ENCODE measurements around the gene C13orf42.
"Not testable (repeated sequence)": the region's sequence is repeated elsewhere in the genome, so short reads cannot be mapped to it uniquely, and the experiment has no call there.

C13orf42 gene

DNA sequence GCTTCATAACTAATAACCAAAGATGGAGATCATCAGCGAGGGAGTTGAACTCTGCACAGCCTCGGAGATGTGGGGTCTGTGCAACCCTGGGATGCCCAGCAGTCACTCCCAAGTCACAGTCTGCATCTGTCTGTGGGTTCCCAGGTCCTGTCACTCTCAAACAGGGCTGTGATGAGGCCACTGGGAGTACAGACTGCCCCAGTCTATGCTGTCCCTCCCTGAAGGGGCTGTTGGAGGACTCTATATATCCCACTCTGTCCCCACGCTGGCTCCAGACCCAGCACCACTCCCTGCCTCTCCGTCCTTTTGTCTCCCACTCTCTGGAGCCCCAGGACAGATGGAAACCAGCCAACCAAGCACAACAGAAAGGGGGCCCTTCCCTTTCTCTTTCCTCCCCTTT, 26.2 kb upstream of the C13orf42 start:
- Mint-ChIP-seq H3K27me3 (peaks cover 27% of the 10 kb centered on the region), H3K4me3 (no peak overlapping the region), H3K9me3 (peaks cover 2% of the 10 kb centered on the region), H3K36me3 (ENCODE audit: low read depth) (no peaks in the 10 kb centered on the region), H3K27ac (no peak overlapping the region), H3K4me1 (ENCODE audit: low read depth) (no peaks in the 10 kb centered on the region)
- no peak for DNase-seq

DNA sequence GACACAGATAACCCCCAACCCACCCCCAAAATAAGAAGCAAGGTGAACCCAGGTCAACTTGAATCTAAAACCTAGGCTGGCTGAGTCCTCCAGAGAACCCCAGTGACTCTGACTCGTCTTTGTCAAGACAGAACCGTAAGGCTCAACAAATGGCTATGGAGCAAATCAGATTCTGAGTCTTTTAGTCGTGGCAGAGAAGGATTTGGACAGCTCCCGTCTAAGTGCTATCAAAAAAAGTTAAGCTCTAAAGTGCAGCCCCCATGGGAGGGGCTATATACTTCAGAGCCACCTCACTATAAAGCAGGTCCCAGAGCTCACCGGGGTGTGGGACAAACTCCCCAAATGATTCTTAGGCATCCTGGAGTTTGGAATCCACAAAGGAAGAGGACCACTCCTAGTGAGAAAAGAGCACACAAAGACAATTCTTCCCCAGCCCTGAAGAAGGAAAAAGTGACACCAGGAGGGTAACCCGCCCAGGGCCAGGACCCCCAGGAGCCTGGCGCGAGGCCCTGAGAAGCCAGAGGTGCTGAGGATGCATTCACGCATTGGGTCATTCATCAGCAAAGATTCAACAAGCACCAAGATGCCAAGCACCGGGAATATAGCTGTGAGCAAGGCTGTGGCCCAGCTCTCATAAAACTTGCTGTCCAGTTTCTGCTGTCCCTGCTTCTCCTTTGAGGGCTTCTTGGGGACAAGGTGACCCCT, 25.4 kb upstream of the C13orf42 start:
- Mint-ChIP-seq H3K9me3 (peaks cover 4% of the 10 kb centered on the region), H3K27me3 (peaks cover 27% of the 10 kb centered on the region), H3K36me3 (ENCODE audit: low read depth) (no peaks in the 10 kb centered on the region), H3K4me3 (no peak overlapping the region), H3K27ac (no peak overlapping the region), H3K4me1 (ENCODE audit: low read depth) (no peaks in the 10 kb centered on the region)
- DNase-seq = no peak

DNA sequence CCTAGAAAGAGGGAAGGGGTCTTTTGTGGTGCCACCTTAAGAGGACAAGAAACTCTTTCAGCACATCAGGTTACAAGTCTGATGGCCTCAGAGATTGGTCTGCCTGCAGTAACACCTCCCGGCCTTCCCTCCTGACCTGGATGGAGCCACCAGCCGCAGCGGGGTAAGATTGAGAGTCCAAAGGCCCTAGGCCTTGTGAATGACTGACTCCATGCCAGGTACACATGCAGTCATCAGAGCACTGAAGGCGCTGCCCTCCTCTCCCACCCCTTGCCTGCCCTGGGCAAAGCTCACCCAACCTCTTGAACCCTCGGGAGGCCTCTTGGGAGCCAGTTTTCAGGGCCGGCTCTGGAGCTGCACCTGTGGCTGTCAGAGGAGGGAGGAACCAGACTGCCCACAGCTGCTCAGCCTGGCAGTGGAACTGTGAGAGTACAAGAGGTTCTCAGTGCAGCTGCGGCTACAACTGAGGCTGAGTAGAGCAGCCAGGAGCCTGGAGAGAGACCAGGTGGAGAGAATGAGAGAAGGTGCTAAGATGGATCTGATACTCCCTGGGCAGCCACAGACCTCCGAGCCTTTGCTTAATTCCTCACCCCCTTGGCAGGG, 23.8 kb upstream of the C13orf42 start:
- no peak overlapping the region for H3K4me3 Mint-ChIP-seq
- no peaks in the 10 kb centered on the region for H3K36me3 Mint-ChIP-seq (ENCODE audit: low read depth)
- H3K9me3 Mint-ChIP-seq = peaks cover 13% of the 10 kb centered on the region
- H3K4me1 Mint-ChIP-seq (ENCODE audit: low read depth) = no peaks in the 10 kb centered on the region
- peaks cover 27% of the 10 kb centered on the region for H3K27me3 Mint-ChIP-seq
- no peak for DNase-seq
- no peak overlapping the region for H3K27ac Mint-ChIP-seq

DNA sequence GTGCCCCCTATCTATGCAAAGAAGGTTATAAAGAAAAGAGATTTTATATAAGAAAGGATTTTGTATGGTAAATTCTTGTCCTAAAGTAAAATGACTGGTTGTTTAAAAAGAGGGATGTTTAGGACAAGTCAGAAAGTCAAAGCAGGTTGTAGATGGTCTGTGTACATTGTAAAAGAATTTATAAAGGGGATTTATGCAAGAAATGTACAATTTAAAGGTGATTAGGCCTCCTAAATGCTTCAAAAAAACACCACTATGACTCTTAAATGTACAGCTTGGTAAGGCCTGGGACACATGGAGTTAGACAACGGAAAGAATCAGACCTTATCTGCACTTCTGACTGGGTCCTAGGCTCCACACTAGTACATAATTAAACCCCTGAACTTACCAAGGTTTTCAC, 19.3 kb upstream of the C13orf42 start:
- no peaks in the 10 kb centered on the region for H3K36me3 Mint-ChIP-seq (ENCODE audit: low read depth)
- H3K27ac Mint-ChIP-seq = no peak overlapping the region
- peaks cover 3% of the 10 kb centered on the region for H3K27me3 Mint-ChIP-seq
- H3K4me1 Mint-ChIP-seq (ENCODE audit: low read depth) = no peaks in the 10 kb centered on the region
- no peak overlapping the region for H3K4me3 Mint-ChIP-seq
- peaks cover 17% of the 10 kb centered on the region for H3K9me3 Mint-ChIP-seq
- DNase-seq = no peak

DNA sequence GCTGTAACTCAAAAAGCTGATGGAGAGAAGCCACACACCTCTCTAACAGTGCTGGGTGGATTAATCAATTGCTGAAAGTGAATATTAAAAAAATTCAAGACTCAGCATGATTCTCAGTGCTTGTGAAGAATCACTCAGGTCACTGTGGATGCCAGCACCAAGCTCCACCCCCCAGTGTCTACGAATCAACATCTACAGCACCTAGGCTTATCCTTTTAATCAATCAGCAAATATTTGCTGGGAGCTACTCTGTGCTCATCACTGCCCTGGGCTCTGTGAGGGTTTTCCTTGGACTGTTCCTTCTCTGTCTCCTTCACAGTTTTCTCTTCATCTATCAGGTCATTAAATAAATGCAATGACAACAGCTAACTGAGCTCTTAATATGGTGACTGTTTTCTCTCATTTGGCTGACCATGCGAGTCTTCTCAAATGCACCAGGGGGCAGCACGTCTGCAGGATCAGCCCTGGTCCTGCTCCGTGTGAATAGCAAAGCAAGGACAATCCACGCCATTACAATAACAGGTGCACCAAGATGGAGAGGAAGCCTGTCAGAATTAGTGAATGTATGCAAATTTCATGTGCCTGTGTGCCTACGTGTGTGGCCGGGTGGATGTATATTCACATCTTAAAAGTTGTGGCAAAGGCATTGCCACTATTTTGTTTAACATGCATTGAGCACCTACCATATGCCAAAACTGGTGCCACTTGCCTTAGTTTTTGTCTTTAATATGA, 14.6 kb upstream of the C13orf42 start:
- peaks cover 14% of the 10 kb centered on the region for H3K4me1 Mint-ChIP-seq (ENCODE audit: low read depth)
- peaks cover 21% of the 10 kb centered on the region for H3K27me3 Mint-ChIP-seq
- no peaks in the 10 kb centered on the region for H3K36me3 Mint-ChIP-seq (ENCODE audit: low read depth)
- DNase-seq = peak; percentile 46
- no peak overlapping the region for H3K4me3 Mint-ChIP-seq
- H3K9me3 Mint-ChIP-seq = peaks cover 9% of the 10 kb centered on the region
- no peak overlapping the region for H3K27ac Mint-ChIP-seq

DNA sequence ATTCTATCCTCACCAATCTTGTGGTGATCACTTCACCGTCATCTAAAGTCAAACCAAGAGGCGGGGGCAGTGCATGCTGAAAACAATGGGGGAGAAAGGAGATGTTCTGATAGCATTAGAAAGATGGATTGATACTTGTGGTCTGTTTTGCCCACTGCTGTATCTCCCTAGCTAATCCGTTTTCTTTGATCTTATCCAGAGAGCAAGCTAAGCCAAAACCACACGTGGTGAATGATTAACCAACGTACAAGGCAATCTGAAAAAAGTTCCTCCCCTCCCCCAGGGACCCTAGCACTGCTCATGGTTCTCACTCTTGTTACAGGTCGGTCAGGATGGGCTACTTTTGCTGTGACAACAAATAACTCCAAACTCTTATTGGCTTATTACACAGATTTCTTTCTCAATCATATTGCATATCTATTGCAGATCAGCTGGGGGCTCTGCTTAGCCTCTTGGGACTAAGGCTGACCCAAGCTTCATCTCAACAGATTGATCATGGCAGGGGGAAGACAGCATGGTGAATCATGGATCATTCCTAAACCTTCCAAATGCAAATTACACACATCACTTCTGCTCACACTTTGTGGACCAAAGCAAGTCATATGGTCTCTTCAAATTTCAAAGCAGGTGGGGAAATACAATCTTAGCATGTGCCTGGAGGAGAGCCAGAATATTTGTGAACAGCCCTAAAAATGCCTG, 11.9 kb upstream of the C13orf42 start:
- Mint-ChIP-seq H3K27ac (no peak overlapping the region), H3K27me3 (peaks cover 25% of the 10 kb centered on the region), H3K9me3 (no peaks in the 10 kb centered on the region), H3K4me3 (no peak overlapping the region), H3K4me1 (ENCODE audit: low read depth) (peaks cover 14% of the 10 kb centered on the region), H3K36me3 (ENCODE audit: low read depth) (no peaks in the 10 kb centered on the region)
- DNase-seq = no peak

DNA sequence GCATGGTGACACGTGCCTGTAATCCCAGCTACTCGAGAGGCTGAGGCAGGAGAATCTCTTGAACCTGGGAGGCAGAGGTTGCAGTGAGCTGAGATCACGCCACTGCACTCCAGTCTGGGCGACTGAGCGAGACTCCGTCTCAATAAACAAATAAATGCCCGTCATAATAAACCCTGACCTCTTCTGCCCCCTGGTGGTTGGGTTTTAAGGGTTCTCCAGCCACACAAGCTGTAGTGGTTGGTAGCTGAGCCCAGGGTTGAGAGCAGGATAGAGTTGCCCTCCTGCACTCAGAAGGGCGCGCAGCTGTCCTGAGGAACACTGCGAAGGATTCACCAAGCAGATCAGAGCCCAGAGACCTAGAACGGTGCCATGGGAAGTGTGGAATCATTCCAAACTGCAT, 9.8 kb upstream of the C13orf42 start:
- H3K4me1 Mint-ChIP-seq (ENCODE audit: low read depth) = peaks cover 14% of the 10 kb centered on the region
- not testable (repeated sequence) for H3K4me3 Mint-ChIP-seq; H3K36me3 Mint-ChIP-seq (ENCODE audit: low read depth); H3K9me3 Mint-ChIP-seq; DNase-seq; H3K27ac Mint-ChIP-seq
- H3K27me3 Mint-ChIP-seq = peaks cover 36% of the 10 kb centered on the region

DNA sequence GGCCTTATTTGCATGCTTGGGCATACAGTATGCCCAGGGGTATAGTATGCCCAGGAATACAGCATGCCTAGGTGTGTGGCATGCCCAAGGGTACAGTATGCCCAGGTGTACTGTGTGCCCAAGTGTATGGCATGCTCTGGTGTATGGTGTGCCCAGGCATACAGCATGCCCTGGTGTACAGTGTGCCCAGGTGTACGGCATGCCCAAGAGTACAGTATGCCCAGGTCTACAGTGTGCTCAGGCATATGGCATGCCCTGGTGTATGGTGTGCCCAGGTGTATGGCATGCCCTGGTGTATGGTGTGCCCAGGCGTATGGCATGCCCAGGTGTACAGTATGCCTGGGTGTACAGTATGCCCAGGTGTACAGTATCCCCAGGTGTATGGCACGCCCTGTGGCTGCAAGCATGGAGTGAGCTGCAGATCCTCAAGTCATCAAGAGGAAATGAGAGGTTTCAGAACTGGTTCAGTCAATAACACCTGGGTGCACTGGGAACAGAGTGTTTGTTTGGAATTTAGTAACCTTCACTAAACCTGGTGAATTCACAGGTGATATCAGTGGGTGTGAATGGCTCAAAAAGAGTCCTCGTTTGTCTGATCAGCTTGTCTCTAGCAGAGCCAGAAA, 7.8 kb upstream of the C13orf42 start:
- Mint-ChIP-seq H3K27me3 (peaks cover 33% of the 10 kb centered on the region), H3K4me1 (ENCODE audit: low read depth) (peaks cover 13% of the 10 kb centered on the region), H3K27ac (no peak overlapping the region), H3K36me3 (ENCODE audit: low read depth) (no peaks in the 10 kb centered on the region), H3K4me3 (no peak overlapping the region), H3K9me3 (no peaks in the 10 kb centered on the region)
- DNase-seq = no peak

DNA sequence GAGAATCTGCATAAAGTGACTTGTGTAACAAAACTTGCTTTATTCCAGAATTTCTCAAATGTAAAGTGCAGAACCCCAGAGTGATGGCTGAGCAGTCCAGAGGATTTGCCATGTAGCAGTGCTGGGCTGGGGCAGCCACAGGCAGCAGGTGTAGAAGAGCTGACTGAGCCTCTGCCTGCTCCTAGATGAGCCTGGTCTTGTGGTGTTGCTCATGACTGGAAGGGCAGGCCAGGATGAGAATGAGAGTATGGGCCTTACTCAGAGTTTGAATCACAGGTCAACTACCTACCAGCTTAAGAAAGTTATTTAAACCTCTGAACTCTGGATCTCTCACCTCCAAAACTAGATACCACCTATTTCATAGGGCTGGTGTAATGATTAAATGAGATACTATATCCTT, 2.9 kb upstream of the C13orf42 start:
- Mint-ChIP-seq H3K4me3 (no peak overlapping the region), H3K36me3 (ENCODE audit: low read depth) (no peaks in the 10 kb centered on the region), H3K27me3 (peaks cover 24% of the 10 kb centered on the region), H3K27ac (no peak overlapping the region), H3K4me1 (ENCODE audit: low read depth) (no peaks in the 10 kb centered on the region), H3K9me3 (no peaks in the 10 kb centered on the region)
- no peak for DNase-seq

DNA sequence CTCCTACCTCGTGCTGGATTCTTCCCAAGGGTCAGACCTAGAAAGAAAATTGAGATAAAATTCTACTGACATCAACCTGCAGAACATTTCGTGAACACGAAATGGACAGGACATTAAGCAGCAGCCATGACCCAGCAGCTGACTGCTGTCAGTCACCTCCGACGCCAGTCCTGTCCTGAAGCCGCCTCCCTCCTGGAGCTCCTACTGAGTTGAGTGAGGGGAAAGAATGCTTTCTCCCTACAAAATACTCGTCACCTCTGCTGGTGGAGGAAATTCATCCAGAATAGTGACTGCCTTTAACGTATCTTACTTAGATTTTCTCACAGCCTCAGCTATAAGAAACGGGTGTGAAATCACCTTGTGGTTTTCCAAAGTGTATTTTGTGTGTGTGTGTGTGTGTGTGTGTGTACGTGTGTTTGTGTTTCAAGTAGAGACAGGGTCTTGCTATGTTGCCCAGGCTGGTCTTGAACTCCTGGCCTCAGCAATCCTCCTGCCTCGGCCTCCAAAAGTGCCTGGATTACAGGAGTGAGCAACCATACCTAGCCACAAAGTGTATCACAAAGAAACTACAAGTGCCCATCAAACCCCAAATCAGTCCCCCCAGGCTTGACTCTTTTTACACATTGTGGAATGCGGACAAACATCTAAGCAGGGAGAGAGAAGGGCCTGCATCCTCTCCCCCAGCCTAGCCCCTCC, 2.3 kb upstream of the C13orf42 start:
- no peaks in the 10 kb centered on the region for H3K9me3 Mint-ChIP-seq
- H3K27me3 Mint-ChIP-seq = peaks cover 24% of the 10 kb centered on the region
- H3K27ac Mint-ChIP-seq = no peak overlapping the region
- H3K4me3 Mint-ChIP-seq = no peak overlapping the region
- no peaks in the 10 kb centered on the region for H3K4me1 Mint-ChIP-seq (ENCODE audit: low read depth)
- no peak for DNase-seq
- no peaks in the 10 kb centered on the region for H3K36me3 Mint-ChIP-seq (ENCODE audit: low read depth)

DNA sequence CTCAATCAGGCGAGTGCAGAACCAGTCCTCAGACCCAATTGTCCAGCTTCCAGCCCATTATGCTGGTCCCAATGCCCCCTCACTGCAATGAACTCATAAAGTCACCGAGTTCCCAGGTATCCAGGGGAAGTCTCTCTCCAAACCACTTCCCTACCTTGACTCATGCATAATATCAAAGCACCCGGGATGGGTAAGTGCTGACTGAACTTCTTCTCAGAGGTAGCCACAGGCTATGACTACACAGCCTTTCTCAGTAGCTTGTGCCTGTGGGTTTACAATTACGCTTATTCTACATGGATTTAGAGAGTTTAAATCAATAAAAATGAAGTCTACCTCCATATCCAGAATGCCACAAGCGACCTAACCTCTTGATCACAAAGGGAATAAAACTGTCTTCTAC, 1.7 kb upstream of the C13orf42 start:
- Mint-ChIP-seq H3K27me3 (peaks cover 21% of the 10 kb centered on the region), H3K9me3 (no peaks in the 10 kb centered on the region)

DNA sequence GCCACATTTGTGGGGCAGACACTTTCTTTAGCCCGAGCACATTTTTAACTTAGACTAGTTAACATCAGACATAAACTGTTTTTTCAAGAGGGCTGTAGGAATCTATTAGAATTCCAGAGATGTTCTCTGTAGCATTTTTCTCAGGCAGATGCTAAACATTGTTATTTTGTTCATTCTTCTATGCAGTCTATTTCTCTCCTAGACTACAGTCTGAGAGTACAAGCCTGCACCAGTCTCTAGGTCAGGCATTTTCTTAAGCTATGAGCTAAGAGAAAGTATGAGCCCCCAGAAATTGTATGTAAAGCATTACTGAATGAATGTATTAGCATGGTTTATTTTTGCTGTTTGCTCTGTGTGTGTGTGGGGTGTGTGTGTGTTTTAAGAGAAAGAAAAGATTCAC, 923 bp upstream of the C13orf42 start:
- Mint-ChIP-seq H3K27ac (no peak overlapping the region), H3K4me3 (no peak overlapping the region), H3K4me1 (ENCODE audit: low read depth) (no peaks in the 10 kb centered on the region), H3K27me3 (peaks cover 19% of the 10 kb centered on the region), H3K36me3 (ENCODE audit: low read depth) (no peaks in the 10 kb centered on the region), H3K9me3 (no peaks in the 10 kb centered on the region)
- no peak for DNase-seq

More for the DNA sequence above, 1.7 kb upstream of the C13orf42 start:
- DNase-seq = no peak
- Mint-ChIP-seq H3K4me3 (no peak overlapping the region), H3K4me1 (ENCODE audit: low read depth) (no peaks in the 10 kb centered on the region), H3K36me3 (ENCODE audit: low read depth) (no peaks in the 10 kb centered on the region), H3K27ac (no peak overlapping the region)

DNA sequence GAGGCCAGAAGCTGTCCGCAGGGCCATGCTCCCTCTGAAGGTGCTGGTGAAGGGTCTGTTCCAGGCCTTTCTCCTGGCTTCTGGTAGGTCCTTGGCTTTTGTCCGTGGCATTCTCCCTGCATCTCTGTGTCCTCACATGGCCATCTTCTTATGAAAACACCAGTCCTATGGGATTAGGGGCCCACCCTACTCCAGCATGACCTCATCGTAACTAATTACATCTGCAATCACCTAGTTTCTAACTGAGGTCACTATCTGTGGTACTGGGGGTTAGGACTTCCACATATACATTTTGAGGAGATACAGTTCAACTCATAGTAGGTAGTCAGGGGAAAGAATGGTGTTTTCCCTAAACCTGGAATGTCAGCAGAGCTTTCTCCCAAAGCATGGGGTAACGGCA, 3.1 kb downstream of the C13orf42 start:
- Mint-ChIP-seq H3K4me1 (ENCODE audit: low read depth) (no peaks in the 10 kb centered on the region), H3K27ac (no peak overlapping the region), H3K9me3 (no peaks in the 10 kb centered on the region), H3K27me3 (peaks cover 12% of the 10 kb centered on the region), H3K4me3 (no peak overlapping the region), H3K36me3 (ENCODE audit: low read depth) (no peaks in the 10 kb centered on the region)
- DNase-seq = no peak

DNA sequence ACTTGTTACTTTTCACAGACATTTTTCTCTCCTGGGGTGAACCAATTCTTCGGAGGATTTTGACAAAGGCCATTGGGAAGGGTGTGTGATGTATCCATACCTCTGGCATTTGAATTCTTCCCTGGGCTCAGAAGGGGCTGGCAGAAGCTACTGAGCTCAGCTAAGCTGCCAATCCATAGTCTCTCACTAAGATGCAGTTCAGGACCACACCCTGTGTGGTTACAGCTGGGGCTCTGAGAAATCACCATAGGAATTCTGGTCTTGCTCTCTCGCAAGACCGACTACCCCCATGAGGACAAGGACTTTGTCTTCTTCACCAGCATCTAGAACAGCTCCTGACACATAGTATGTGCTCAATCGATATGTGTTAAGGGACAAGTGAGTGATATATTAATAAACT, 6.0 kb downstream of the C13orf42 start:
- H3K4me3 Mint-ChIP-seq = no peak overlapping the region
- no peak overlapping the region for H3K27ac Mint-ChIP-seq
- H3K9me3 Mint-ChIP-seq = no peaks in the 10 kb centered on the region
- DNase-seq = no peak
- no peaks in the 10 kb centered on the region for H3K36me3 Mint-ChIP-seq (ENCODE audit: low read depth)
- no peaks in the 10 kb centered on the region for H3K4me1 Mint-ChIP-seq (ENCODE audit: low read depth)
- peaks cover 31% of the 10 kb centered on the region for H3K27me3 Mint-ChIP-seq

Data from activated T-cell treated with anti-CD3 and anti-CD28 coated beads, Interleukin-2, amount 50 U/mL, for 24 hours (primary cell).